DMS 273 (cell line): ENCODE measurements around the gene LAMC3.

ENCODE experiments used
- DNase-seq: peaks from one replicate; lab custom pipeline; 2025; ENCODE audit not compliant: unreplicated experiment; lab: John Stamatoyannopoulos, UW

Gene LAMC3

DNA sequence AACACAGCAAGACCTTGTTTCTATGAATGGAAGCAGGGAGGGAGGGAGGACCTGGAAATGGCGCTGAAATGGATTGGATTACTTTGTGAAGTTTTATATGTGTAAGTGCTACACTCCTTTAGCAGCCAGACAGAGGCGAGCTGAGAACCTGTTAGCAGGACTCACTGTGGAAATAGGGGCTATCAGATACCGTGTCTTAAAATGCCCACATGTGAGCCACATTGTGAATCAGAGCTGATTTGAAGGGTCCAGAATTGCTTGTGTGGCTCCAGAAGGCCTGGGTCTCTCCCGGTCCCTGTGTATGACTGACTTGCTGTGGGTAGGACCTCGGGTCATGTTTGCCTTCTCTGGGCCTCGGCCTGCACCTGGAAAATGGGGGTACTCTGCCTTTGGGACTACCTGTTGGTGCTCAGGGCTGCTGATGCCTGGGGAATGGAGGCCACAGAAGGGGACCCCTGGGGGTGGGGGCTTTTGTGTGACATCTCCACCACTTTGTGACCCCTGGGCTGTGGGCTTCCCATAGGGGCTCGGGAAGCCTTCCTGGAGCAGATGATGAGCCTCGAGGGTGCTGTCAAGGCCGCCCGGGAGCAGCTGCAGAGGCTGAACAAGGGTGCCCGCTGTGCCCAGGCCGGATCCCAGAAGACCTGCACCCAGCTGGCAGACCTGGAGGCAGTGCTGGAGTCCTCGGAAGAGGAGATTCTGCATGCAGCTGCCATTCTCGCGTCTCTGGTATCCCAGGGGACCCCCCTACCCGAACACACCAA lies 63.3 kb downstream of the LAMC3 start:
- no peak for DNase-seq

DNA sequence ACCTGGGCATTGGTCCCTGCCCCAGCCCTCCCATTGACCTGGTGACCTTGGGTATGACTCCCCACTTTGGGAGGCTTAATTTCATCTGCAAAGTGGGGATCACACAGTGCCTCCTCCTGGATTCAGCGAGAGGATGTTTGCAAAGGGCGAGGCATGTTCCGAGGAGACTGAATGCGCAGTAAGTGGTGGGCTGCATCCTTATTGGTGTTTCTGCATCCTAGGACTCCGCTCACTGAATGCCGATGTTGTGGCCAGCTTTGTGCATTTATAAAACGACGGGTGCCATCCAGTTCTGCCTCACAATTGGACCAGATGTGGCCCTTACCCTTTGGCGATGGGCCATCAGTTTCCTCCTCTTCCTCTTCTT lies 63.9 kb downstream of the LAMC3 start:
- DNase-seq: no peak

DNA sequence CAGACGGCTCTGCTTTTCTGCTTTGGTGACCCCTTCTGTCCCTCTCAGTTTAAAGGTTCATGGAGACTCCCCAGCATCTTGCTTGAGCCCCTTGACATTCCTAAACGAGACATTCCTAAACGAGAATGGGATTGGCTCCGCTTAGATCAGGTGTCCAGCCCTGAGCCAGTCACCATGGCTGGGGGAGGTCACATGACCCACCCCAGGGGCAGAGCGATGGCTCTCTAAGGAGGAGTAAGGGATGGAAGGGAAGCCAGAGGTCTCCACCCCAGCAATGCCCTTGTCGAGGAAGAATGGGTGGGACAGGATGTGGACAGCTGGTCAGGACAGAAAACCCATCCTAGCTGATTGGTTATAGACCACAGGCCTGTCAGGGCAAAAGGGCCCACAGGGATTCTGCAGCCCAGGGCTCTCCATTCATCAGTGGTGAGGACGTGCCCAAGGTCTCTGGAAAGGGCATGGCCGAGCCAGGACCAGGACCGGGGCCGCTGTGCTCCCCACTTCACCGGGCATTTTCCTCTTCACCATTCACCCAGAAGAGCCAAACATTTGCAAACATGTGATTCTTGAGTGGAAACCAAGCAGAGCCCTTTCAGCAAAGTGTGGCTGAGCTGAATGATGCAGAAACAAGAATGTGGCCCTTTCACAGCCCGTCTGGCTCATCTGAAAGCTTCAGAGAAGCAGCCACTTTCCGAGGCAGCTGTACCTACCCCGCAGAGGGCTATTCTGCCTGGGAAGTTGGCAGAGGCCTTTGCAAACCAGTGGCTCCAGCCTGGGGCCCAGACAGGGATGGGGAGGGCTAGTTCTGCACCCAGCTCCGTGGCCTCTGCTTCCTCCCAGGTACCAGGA lies 67.6 kb downstream of the LAMC3 start:
- DNase-seq: no peak

DNA sequence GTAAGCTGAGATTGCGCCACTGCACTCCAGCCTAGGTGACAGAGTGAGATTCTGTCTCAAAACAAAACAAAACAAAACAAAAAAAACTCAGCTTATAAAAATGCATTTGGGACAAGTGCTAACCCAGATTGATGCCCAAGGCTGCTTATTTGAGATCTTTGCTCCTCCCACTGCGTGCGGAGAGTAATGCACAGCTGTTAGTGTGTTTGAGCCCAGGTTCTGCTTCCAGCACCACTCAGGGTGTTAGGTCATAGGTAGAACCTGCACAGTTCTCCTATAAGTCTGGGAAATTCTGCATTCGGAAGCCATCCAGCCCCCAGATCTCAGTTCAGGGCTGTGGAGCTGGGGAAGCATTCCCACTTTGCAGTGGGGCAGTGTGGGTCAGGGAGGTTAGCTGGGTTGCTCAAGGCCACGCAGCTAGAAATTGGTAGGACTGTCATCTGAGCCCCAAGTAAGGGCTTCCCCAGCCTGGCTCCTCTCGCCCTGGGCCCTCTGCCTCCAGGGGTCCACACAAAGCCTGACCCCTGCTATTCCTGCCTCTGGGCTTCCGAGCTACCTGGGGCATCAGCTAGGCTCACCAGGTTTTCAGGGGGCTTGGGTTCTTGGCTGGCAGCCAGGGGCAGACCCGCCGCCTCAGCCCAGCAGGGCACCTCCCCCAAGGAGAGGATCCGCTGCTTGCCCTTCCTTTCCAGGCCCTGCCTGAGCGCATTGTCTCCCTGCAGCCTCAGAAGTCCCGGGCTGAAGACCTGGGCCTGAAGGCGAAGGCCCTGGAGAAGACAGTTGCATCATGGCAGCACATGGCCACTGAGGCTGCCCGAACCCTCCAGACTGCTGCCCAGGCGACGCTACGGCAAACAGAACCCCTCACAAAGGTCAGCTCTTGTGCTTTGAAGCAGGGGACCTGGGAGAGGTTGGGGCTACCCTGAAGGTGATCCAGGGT lies 69.7 kb downstream of the LAMC3 start:
- no peak for DNase-seq

DNA sequence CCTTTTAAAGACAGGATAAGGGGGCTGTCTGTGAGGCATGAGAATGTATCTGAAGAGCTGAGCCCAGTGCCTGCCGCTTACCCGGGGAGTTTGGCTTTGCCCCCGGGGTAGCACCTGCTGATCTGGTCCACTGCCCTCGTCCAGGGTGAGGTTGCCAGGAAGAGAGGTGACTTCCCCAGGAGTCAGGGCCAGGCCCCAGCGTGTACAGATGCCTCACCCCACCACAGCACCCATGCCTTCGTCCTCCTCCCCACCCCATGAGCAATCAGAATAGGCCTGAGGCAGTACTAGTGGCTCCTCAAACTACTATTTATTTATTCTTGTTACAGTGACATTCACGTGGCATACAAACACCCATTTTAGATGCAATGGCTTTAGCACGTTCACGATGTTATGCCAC lies 71.6 kb downstream of the LAMC3 start:
- no peak for DNase-seq

DNA sequence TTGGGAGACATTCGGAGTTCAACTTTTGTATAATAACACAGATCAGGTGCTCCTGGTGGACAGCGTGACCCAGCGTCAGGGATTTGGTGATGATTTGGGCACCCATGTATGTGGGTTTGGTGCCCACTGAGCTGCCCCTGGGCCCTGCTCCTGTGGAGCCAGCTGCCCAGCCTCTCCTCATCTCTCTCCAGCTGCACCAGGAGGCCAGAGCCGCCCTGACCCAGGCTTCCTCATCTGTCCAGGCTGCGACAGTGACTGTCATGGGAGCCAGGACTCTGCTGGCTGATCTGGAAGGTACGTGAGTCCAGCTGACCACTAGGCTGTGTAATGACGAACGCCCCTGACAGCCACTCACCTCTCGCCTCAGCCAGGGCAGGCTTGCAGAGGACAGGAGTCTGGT lies 72.9 kb downstream of the LAMC3 start:
- DNase-seq: no peak

DNA sequence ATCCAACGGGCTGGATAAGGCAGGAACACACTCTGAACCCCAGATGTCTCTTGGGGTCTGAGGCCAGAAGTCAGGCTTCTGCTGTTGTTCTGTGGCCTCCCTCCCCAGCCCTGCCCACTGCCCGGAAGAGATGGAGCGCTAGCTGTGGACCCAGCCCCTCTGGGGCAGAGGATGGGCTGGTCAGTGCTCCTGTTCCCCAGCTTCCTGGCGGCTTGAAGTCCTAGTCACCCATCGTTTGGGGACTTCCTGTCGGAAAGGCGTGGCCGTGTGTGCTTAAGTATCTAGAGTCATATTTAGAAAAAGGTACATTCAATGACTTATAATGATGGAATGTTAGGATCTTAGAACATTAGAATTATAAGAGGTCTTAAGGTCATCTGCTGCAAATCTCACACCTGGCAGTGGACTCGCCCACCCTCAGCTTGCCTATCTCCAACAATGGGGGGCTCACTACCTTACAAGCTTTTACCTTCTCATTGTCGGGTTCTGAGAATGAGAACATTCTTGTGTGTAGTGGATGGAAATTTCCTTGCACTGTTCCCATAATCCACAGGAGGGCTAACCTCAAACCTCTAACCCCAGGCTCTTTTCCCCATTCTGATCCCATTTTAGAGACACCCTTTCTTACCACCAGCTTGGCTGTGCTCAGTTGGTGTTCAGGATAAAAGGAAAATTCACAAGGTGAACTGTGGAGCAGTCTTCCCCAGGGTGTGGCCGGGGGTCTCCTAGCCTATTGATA lies 74.0 kb downstream of the LAMC3 start:
- no peak for DNase-seq

DNA sequence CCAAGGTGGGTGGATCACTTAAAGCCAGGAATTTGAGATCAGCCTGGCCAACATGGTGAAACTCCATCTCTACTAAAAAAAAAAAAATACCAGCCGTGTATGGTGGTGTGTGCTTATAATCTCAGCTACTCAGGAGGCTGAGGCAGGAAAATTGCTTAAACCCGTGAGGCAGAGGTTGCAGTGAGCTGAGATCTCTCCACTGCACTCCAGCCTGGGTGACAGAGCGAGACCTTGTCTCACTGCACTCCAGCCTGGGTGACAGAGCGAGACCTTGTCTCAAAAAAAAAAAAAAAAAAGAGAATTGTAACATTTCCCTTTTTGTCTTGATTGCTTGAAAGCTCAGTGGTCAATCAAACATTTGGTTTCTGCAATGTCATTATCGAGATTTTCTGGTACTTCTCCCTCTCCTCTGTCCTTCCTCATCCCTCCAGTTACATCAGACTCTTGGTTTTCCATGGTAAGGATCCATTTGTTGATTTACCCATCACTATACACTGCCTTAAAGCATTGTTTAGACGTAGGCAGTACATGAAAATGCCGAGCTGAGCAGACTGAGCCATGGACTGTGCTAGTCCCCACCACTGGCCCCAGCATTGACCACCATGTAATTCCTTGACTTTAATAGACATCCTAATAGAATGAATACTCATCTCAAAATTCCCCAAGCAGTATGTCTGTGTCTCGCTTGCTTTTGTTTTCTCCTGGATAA lies 75.8 kb downstream of the LAMC3 start:
- no peak for DNase-seq

DNA sequence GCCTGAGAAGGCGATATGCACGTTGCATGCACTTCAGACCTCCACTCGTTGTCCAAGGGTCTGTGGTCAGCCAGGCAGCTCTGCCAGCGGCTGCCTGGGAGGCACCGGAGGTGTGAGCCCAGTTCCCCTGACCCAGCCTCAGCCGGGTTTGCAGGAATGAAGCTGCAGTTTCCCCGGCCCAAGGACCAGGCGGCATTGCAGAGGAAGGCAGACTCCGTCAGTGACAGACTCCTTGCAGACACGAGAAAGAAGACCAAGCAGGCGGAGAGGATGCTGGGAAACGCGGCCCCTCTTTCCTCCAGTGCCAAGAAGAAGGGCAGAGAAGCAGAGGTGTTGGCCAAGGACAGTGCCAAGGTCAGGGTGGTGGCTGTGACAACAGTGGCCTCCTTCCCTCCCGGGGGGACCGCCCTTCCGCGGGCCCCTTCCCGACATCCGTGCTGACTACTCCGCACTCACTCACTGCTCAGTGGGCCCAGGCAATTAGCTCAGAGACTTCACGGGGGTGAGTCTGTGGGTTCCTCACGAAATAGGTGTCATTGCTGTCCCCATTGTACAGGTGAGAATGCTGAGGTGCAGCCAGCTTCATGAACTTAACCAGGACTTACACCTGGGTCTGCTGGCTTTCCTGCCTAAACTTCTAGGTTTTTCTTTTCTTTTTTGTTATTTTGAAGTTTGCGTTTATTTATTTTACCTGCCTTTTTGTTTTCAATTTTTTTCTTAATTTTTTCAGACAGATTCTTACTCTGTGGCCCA lies 76.6 kb downstream of the LAMC3 start:
- no peak for DNase-seq

DNA sequence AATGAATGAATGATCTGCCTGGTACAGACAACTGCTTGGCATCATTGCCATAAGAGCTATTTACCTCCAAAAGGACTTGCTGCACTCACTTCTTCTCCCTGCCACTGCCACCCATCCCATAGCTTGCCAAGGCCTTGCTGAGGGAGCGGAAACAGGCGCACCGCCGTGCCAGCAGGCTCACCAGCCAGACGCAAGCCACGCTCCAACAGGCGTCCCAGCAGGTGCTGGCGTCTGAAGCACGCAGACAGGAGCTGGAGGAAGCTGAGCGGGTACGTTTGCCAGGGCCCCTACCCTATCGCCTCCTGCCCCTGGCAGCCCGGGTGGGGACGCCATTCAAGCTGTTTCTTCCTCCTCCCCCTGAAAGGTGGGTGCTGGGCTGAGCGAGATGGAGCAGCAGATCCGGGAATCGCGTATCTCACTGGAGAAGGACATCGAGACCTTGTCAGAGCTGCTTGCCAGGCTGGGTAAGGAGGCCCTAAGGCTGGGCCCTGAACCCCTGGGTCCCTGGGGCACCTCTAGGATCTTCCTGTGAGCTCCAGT lies 78.5 kb downstream of the LAMC3 start:
- no peak for DNase-seq

DNA sequence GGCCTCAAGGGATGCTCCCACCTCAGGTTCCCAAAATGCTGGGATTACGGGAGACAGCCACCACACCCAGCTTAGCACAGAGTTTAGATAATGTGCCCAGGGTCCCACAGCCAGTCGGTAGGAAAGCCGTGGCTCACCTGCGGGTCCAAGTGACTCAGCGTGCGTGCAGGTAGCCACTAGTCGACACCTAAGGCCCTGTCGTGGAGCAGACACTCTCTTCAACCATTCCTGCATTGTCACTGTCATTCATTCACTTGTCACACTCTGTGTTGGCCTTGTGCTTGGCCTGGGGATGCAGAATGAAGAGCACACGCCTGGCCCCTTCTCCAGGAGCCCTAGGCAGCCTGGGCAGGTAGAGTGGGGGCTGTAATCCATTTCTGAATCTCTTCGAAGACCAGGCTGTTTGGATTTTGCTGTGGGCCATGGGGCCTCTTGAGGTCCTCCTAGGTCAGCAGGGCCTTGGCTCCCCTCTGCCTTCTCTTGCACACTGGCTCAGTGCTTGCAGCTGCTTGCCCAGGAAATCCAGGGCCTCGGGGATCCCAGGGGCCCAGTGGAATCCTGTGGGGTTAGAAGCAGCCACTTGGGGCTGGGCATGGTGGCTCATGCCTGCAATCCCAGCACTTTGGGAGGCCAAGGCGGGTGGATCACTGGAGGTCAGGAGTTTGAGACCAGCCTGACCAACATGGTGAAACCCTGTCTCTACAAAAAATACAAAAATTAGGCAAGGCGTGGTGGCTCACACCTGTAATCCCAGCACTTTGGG lies 81.2 kb downstream of the LAMC3 start:
- DNase-seq: no peak

DNA sequence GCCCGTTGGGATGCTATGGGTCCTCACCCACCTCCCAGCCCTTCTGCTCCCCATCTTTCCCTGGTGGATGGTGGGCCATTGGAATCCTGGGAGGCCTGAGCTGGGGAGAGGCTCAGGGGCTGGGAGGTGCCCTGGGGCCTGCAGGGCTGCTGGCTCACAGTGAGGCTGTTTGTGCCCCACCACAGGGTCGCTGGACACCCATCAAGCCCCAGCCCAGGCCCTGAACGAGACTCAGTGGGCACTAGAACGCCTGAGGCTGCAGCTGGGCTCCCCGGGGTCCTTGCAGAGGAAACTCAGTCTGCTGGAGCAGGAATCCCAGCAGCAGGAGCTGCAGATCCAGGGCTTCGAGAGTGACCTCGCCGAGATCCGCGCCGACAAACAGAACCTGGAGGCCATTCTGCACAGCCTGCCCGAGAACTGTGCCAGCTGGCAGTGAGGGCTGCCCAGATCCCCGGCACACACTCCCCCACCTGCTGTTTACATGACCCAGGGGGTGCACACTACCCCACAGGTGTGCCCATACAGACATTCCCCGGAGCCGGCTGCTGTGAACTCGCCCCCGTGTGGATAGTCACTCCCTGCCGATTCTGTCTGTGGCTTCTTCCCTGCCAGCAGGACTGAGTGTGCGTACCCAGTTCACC lies 82.5 kb downstream of the LAMC3 start:
- DNase-seq: no peak

DNA sequence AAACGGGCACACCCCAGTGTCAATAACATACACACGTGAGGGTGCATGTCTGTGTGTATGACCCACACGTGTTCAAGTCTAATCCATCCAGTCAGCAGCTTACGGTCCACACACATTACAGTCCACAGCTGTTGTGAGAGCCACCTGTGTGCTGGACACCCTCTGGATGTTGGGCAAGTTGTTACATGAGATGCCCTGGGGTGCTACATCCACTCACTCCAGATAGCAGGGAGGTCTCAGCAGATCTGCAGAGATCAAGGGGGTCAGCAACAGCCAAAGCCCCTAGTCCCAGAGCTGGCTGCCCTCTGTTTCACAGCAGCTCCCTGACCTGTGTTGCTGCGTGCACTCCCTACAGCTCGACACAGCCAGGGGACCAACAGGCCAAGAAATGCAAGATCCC lies 83.1 kb downstream of the LAMC3 start:
- no peak for DNase-seq

DNA sequence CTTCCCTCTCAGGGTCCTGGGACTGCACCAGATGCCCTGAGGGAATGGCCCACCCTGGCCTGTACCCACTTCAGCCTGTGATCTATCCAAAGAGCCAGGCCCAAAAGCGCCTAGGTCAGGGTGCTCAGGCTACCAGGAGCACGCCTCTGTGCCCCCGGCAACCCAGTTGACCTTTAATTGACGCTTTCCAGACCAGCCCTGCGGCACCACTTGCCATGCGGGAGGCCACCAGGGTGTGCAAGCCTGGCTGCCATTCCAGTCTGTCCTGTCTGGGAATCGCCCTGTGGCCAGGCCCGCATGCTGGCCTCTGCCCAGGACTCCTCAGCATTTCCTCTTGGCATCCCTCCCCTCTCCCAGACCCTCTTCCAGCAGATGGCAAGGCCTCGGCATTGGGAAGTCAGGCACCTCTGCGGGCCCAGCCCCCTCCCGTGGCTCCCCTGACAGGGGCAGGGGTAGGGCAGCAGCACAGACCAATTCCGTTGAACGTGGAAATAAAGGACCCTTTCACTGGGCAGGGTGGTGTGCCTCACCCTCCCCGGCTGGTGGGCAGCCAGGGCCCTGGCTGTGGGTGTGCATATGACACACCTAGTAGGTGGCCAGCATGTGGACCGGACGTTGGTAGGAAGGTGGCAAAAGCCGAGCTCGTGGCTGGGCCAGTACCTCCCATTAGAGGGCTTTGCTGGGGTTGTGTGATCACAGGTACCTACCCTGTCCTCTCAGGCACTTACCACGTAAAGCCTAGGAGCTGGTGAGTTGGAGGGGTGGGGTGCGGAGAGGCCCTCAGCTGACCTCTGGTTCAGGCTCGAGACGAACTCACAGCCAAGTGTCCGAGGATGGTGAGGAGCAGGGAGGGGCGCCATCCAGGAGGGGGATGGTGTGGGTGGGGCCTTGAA lies 83.8 kb downstream of the LAMC3 start:
- DNase-seq: no peak

DNA sequence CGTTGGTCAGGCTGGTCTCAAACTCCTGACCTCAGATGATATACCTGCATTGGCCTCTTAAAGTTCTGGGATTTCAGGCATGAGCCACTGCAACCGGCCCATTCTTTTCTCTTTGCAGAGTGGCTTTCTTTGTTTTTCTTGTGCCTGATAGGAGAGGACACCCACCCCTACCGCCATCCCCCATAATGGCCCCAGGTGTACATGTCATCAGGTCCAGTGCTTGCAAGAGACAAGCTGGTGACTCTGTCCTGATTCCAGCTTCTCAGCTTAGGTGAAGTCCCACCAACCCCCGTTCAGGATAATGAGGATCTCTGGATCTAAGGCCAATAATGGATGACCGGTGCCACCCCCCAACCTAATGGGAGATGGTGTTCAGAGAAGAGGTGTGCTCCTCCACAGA lies 85.0 kb downstream of the LAMC3 start:
- no peak for DNase-seq

DNA sequence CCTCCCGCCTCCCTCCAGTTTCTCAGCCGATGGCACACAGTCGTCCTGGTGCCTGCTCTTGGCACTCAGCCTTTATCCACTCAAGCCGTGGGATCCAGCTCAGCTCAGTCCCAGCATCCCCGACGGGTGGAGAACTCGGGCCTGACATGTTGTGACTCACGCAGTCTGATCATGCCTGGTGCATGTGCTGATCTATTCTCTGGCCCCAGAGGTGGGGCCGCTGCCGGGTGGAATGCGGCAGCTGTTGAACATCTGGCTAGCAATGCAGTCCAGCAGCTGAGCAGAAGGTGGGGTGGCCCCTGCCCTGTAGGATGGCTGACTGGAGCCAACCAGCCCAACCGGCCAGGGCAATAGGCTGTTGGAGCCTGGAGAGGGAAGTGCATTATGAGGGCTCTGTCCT lies 85.6 kb downstream of the LAMC3 start:
- peak; percentile 25 for DNase-seq
